ENCODE measurements around the gene IGFL1.

- TF ChIP-seq CTCF (IDR thresholded peaks at IDR 0.05) (no peak), POLR2A (IDR thresholded peaks at IDR 0.05) (no peak)
Observed at GRCh38 chr19:46196410-46197124, 33.0 kb upstream of the IGFL1 start.

All from transverse colon (tissue), 3 donors.